HG03025 (cell line): ENCODE data around the gene EFCAB3.
"Not testable (repeated sequence)": the region's sequence is repeated elsewhere in the genome, so short reads cannot be mapped to it uniquely, and the experiment has no call there.

ENCODE experiments used
- ATAC-seq: cut with Tn5 transposase; IDR thresholded peaks from one replicate; pipeline ENCODE4 v1.9.1; 2021; ENCODE audit warnings: mild to moderate bottlenecking, moderate library complexity; ENCODE audit not compliant: unreplicated experiment, low FRiP score

The EFCAB3 gene

DNA sequence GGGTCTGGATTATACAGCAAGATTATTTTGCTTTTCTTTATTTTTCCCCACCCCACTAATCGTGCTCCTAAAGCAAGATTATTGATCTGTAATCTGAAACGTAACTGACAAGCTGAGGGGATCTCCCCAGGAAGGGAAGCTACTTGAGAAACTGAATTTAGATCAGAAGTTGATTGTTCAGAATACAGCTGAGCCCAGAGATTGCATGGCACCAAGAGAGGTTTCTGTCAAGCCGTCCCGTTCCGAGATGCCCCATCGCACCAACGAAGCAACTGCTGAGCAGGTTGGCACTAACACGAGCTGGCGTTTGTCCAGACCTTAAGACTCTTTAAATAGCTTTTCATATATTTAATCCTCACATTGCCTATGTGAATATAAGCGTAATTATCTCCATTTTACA lies 78.1 kb downstream of the EFCAB3 start:
- not testable (repeated sequence) for ATAC-seq

DNA sequence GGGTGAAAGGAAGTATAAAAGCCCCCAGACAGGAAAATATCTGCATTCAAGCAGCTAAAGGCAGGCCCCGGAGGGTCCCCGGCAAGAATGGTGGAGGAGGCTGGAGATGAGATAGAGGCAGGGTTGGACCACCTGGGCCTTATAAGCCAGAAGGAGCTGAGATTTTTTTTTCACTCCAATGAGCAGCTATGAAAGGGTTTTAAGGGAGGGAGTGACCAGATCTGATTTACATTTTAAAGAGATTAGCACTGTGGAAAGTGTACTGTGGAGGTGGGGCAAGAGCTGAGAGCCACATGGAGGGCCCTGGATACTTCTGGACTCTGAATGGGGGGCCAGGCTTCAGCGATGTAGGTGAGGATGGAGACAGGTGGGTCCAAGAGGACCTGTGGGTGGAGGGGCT lies 84.1 kb downstream of the EFCAB3 start:
- not testable (repeated sequence) for ATAC-seq

DNA sequence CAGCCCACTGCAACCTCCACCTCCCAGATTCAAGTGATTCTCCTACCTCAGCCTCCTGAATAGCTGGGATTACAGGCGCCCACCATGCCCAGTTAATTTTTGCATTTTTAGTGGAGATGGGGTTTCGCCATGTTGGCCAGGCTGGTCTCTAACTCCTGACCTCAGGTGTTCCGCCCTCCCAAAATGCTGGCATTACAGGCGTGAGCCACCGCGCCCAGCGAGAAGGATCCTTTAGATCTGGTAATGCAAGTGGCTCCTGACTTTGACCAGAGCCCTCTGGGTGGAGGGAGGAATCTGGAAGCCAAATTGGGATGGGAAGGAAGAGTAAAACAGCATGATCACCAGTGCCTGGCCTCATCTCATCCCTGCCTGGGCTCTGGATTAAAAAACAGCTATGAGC lies 84.9 kb downstream of the EFCAB3 start:
- not testable (repeated sequence) for ATAC-seq
